ENCODE data around the gene RANBP10. TPM values are rescaled to one million over a fixed set of nuclear protein-coding genes. Genes with fewer than 3 reads are reported as not detected.

The RANBP10 gene
- total and polyA plus RNA-seq, 2 of the 13 experiments (the other 11 are each of a cell fraction or from before 2014, with no cell fraction given) = 9.2 to 22.7 TPM

DNA sequence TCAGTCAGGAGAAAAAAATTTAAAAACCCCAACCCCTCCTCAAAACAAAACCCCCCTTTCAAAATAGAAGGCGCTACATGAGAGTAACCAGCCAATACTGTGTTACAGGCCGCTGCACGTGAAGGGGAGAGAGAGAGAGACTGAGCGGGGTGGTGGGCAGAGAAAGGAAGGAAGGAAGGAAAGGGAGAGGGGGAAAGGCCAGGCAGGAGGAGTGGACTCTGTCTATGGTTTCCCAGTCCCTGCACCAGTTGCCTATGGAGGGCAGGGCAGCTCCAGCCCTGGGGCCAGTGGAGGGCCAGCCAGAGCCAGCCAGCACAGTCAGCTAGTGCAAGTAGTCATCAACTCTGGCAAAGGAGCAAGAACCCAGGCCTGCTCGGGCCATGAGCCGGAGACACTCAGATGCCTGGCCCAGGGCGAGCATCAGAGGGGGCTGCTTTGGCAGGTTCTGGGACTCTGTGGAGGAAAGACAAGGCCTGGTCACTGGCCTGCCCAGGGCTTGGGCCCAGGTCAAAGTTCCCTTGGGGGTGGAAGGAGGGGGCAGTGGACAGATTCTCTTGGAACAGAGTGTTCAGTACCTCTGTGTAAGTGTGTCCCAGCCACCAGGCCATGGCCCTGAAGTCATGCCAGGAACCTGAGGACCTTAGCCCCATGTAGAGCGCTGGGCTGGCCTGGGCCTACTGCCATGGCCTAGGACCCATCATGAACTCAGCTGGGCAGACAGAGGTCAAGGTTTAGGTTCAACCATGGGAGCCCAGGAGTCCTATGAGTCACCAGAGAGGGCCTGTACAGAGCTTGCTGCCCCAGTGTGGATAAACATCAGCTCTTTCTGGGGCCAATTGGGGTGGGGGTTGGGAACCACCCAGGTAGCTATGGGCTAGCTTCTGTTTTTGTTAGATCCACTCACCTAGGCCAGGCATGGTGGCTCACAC, 80.0 kb downstream of the RANBP10 start (continued):
- TF ChIP-seq MAZ (IDR thresholded peaks at IDR 0.05; ENCODE audit: borderline replicate concordance, low read depth, low read length) = no peak
- no peak for TF ChIP-seq MAZ (CRISPR knock-in tag; IDR thresholded peaks at IDR 0.05; ENCODE audit: low read depth)
- TF ChIP-seq ZNF891 (CRISPR knock-in tag; IDR thresholded peaks at IDR 0.05) = no peak
- TF ChIP-seq, protein P1, sequence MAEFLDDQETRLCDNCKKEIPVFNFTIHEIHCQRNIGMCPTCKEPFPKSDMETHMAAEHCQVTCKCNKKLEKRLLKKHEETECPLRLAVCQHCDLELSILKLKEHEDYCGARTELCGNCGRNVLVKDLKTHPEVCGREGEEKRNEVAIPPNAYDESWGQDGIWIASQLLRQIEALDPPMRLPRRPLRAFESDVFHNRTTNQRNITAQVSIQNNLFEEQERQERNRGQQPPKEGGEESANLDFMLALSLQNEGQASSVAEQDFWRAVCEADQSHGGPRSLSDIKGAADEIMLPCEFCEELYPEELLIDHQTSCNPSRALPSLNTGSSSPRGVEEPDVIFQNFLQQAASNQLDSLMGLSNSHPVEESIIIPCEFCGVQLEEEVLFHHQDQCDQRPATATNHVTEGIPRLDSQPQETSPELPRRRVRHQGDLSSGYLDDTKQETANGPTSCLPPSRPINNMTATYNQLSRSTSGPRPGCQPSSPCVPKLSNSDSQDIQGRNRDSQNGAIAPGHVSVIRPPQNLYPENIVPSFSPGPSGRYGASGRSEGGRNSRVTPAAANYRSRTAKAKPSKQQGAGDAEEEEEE (CRISPR knock-in tag; IDR thresholded peaks at IDR 0.05; ENCODE audit: borderline replicate concordance) = no peak
- peak; percentile 72 for TF ChIP-seq NCOR1 (IDR thresholded peaks at IDR 0.05; ENCODE audit: borderline replicate concordance, low read length)
- TF ChIP-seq GABPB1 (CRISPR knock-in tag; IDR thresholded peaks at IDR 0.05) = no peak; the same call in 1 of the 2 replicates
- TF ChIP-seq, protein P2, sequence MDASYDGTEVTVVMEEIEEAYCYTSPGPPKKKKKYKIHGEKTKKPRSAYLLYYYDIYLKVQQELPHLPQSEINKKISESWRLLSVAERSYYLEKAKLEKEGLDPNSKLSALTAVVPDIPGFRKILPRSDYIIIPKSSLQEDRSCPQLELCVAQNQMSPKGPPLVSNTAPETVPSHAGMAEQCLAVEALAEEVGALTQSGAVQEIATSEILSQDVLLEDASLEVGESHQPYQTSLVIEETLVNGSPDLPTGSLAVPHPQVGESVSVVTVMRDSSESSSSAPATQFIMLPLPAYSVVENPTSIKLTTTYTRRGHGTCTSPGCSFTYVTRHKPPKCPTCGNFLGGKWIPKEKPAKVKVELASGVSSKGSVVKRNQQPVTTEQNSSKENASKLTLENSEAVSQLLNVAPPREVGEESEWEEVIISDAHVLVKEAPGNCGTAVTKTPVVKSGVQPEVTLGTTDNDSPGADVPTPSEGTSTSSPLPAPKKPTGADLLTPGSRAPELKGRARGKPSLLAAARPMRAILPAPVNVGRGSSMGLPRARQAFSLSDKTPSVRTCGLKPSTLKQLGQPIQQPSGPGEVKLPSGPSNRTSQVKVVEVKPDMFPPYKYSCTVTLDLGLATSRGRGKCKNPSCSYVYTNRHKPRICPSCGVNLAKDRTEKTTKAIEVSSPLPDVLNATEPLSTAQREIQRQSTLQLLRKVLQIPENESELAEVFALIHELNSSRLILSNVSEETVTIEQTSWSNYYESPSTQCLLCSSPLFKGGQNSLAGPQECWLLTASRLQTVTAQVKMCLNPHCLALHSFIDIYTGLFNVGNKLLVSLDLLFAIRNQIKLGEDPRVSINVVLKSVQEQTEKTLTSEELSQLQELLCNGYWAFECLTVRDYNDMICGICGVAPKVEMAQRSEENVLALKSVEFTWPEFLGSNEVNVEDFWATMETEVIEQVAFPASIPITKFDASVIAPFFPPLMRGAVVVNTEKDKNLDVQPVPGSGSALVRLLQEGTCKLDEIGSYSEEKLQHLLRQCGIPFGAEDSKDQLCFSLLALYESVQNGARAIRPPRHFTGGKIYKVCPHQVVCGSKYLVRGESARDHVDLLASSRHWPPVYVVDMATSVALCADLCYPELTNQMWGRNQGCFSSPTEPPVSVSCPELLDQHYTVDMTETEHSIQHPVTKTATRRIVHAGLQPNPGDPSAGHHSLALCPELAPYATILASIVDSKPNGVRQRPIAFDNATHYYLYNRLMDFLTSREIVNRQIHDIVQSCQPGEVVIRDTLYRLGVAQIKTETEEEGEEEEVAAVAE (CRISPR knock-in tag; IDR thresholded peaks at IDR 0.05; ENCODE audit: borderline replicate concordance) = no peak
- TF ChIP-seq NFATC3 (CRISPR knock-in tag; IDR thresholded peaks at IDR 0.05) = no peak
- TF ChIP-seq, protein P3, sequence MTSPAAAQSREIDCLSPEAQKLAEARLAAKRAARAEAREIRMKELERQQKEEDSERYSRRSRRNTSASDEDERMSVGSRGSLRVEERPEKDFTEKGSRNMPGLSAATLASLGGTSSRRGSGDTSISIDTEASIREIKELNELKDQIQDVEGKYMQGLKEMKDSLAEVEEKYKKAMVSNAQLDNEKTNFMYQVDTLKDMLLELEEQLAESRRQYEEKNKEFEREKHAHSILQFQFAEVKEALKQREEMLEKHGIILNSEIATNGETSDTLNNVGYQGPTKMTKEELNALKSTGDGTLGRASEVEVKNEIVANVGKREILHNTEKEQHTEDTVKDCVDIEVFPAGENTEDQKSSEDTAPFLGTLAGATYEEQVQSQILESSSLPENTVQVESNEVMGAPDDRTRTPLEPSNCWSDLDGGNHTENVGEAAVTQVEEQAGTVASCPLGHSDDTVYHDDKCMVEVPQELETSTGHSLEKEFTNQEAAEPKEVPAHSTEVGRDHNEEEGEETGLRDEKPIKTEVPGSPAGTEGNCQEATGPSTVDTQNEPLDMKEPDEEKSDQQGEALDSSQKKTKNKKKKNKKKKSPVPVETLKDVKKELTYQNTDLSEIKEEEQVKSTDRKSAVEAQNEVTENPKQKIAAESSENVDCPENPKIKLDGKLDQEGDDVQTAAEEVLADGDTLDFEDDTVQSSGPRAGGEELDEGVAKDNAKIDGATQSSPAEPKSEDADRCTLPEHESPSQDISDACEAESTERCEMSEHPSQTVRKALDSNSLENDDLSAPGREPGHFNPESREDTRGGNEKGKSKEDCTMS (CRISPR knock-in tag; conservative IDR thresholded peaks at IDR 0.05) = no peak
- no peak for TF ChIP-seq ARHGAP35 (CRISPR knock-in tag; IDR thresholded peaks at IDR 0.05; ENCODE audit: borderline replicate concordance)
- TF ChIP-seq ZMYM2 (CRISPR knock-in tag; IDR thresholded peaks at IDR 0.05) = peak; percentile 23; the same call in 1 of the 2 replicates
- no peak for TF ChIP-seq ZNF713 (CRISPR knock-in tag; IDR thresholded peaks at IDR 0.05)
- TF ChIP-seq PHF21A (CRISPR knock-in tag; IDR thresholded peaks at IDR 0.05) = peak; percentile 95
- peak; percentile 75 for TF ChIP-seq UBTF (CRISPR knock-in tag; IDR thresholded peaks at IDR 0.05)
- TF ChIP-seq ZNF674 (CRISPR knock-in tag; IDR thresholded peaks at IDR 0.05; ENCODE audit: low read depth) = no peak
- TF ChIP-seq XRCC5 (optimal IDR thresholded peaks at IDR 0.05; ENCODE audit: low read length) = peak; percentile 43
- no peak for TF ChIP-seq RFX5 (IDR thresholded peaks at IDR 0.05; ENCODE audit: low read depth, low read length)
- no peak for TF ChIP-seq BORCS8-MEF2B (CRISPR knock-in tag; IDR thresholded peaks at IDR 0.05)

Data from HepG2 (cell line).